GM15510 (cell line): ENCODE data around the gene ZBTB7A.
A peak's percentile ranks its signal among the peaks of the same experiment; 100 is the strongest.

Source experiments
- POLR2A ChIP-seq: IDR thresholded peaks from 3 replicates; pipeline ENCODE4 v1.6.1; 2011; ENCODE audit warnings: borderline replicate concordance; ENCODE audit not compliant: insufficient read length; ENCODE audit errors: extremely low read depth

ZBTB7A gene

GRCh38 chr19:4083677-4084546 lies 17.2 kb upstream of the ZBTB7A start:
- TF ChIP-seq POLR2A, result no peak

GRCh38 chr19:4082172-4082571 lies 15.5 kb upstream of the ZBTB7A start:
- no peak for TF ChIP-seq POLR2A

- no peak for TF ChIP-seq POLR2A
These were observed 14.9 kb upstream of the ZBTB7A start for GRCh38 chr19:4081441-4082129.

- TF ChIP-seq POLR2A, result no peak
These were observed 13.8 kb upstream of the ZBTB7A start for GRCh38 chr19:4080473-4080872.

GRCh38 chr19:4077800-4078684 lies 11.3 kb upstream of the ZBTB7A start:
- TF ChIP-seq POLR2A, result peak; percentile 44

GRCh38 chr19:4077007-4077374 lies 10.3 kb upstream of the ZBTB7A start:
- no peak for TF ChIP-seq POLR2A

- no peak for TF ChIP-seq POLR2A
These were observed 8.7 kb upstream of the ZBTB7A start for GRCh38 chr19:4075373-4075772.

- TF ChIP-seq POLR2A, result no peak
These were observed 4.9 kb upstream of the ZBTB7A start for GRCh38 chr19:4071610-4072009.

GRCh38 chr19:4069331-4069959 lies 2.7 kb upstream of the ZBTB7A start:
- no peak for TF ChIP-seq POLR2A

- TF ChIP-seq POLR2A, result no peak
These were observed 1.6 kb upstream of the ZBTB7A start for GRCh38 chr19:4068047-4068966.

GRCh38 chr19:4067396-4068046 lies 822 bp upstream of the ZBTB7A start:
- no peak for TF ChIP-seq POLR2A

GRCh38 chr19:4066176-4066606 lies 508 bp downstream of the ZBTB7A start:
- no peak for TF ChIP-seq POLR2A
